Keratinocyte (primary cell): ENCODE data around the gene RAB29. TPM values are rescaled to one million over a fixed set of nuclear protein-coding genes. Genes with fewer than 3 reads are reported as not detected.
"Not testable (repeated sequence)": the region's sequence is repeated elsewhere in the genome, so short reads cannot be mapped to it uniquely, and the experiment has no call there.

Experiments
- DNase-seq: peaks from one replicate; pipeline ENCODE4 v3.0.0-alpha.2; 2011; ENCODE audit warnings: low read depth, missing footprints, low spot score
- FAIRE-seq: peaks from 2 replicates; lab custom pipeline; 2011; peaks lifted over from hg19 to GRCh38; lab: Jason Lieb, UNC
- H2AFZ ChIP-seq: 2 replicates; pipeline ENCODE4 v1.6.0; 2012; ENCODE audit warnings: low read length, control low read depth, inconsistent platforms; ENCODE audit not compliant: control insufficient read depth
- H3K27ac ChIP-seq: 2 replicates; pipeline ENCODE4 v1.5.1; 2011; ENCODE audit warnings: low read length; ENCODE audit not compliant: control insufficient read depth, insufficient read depth
- H3K27me3 ChIP-seq: 3 replicates; pipeline ENCODE4 v1.6.0; 2011; ENCODE audit warnings: low read length; ENCODE audit not compliant: control insufficient read depth, insufficient read depth; ENCODE audit errors: extremely low read depth
- H3K36me3 ChIP-seq, 2 experiments: 2 replicates in 1 of 2; 3 replicates in 1 of 2; pipeline ENCODE4 v1.5.1; 2011; ENCODE audit warnings: low read length in 2 of 2, mild to moderate bottlenecking in 1 of 2; ENCODE audit not compliant: control insufficient read depth in 2 of 2, insufficient read depth in 2 of 2; ENCODE audit errors: extremely low read depth in 1 of 2
- H3K4me1 ChIP-seq: 3 replicates; pipeline ENCODE4 v1.5.1; 2011; ENCODE audit warnings: low read length; ENCODE audit not compliant: control insufficient read depth, insufficient read depth; ENCODE audit errors: extremely low read depth
- H3K4me2 ChIP-seq: 3 replicates; pipeline ENCODE4 v1.6.0; 2011; ENCODE audit warnings: low read depth, low read length; ENCODE audit not compliant: control insufficient read depth, insufficient read depth; ENCODE audit errors: extremely low read depth
- H3K4me3 ChIP-seq, 3 experiments: fragments of 200-600 bp in 1 of 3; sonication (generic) in 1 of 3; 2 replicates in 2 of 3; 3 replicates in 1 of 3; pipeline ENCODE4 v1.5.1; 2011 to 2016; ENCODE audit warnings: low read length in 3 of 3, mild to moderate bottlenecking in 3 of 3, control low read depth in 2 of 3, inconsistent platforms in 1 of 3, low read depth in 1 of 3, mixed read lengths in 1 of 3, mixed run types in 1 of 3, moderate library complexity in 1 of 3; ENCODE audit not compliant: control insufficient read depth in 2 of 3, insufficient read depth in 2 of 3; ENCODE audit errors: extremely low read depth in 1 of 3
- H3K79me2 ChIP-seq: 2 replicates; pipeline ENCODE4 v1.6.0; 2012; ENCODE audit warnings: low read length; ENCODE audit not compliant: control insufficient read depth, insufficient read depth
- H3K9ac ChIP-seq: 3 replicates; pipeline ENCODE4 v1.6.0; 2011; ENCODE audit warnings: low read length; ENCODE audit not compliant: control insufficient read depth, insufficient read depth; ENCODE audit errors: extremely low read depth
- H3K9me1 ChIP-seq: 3 replicates; pipeline ENCODE4 v1.6.0; 2011; ENCODE audit warnings: low read length; ENCODE audit not compliant: control insufficient read depth, insufficient read depth; ENCODE audit errors: extremely low read depth
- H3K9me3 ChIP-seq: 2 replicates; pipeline ENCODE4 v1.5.1; 2012; ENCODE audit warnings: low read depth, low read length; ENCODE audit not compliant: control insufficient read depth
- H4K20me1 ChIP-seq: 3 replicates; pipeline ENCODE4 v1.6.0; 2011; ENCODE audit warnings: low read length; ENCODE audit not compliant: control insufficient read depth, insufficient read depth; ENCODE audit errors: extremely low read depth
- EZH2 ChIP-seq: IDR thresholded peaks from one replicate; pipeline ENCODE4 v1.6.1; 2012; ENCODE audit warnings: inconsistent platforms, mild to moderate bottlenecking, low read length, moderate library complexity
- dilution Hi-C: fragments of 300-500 bp; cut with MboI; formaldehyde crosslinking; loops from one replicate; pipeline ENCODE4 v1.7.0; 2020; ENCODE audit warnings: low sequenced_read_pairs; ENCODE audit not compliant: extremely low pct_ligation_motif_present
- polyA plus RNA-seq, 5 experiments: library from polyadenylated mRNA; depleted of rRNA in 3 of 5; stranded (reverse) in 3 of 5; stranded (forward) in 1 of 5; unstranded in 1 of 5; fragments of >200 nt; gene quantifications; 1 replicate in 1 of 5; 2 replicates in 3 of 5; 3 replicates in 1 of 5; pipeline versions ENCODE4 v1.2.1 to v1.2.3, GENCODE V29; 2011 to 2012; ENCODE audit warnings: missing spikeins in 2 of 5, low read depth in 1 of 5, low replicate concordance in 1 of 5
- TF ChIP-seq, protein P1 (sequence below), 3 experiments: IDR thresholded peaks in 1 of 3; conservative IDR thresholded peaks in 1 of 3; optimal IDR thresholded peaks in 1 of 3; 2 replicates in 2 of 3; 3 replicates in 1 of 3; pipeline versions ENCODE3 to v1.5.1; 2011; ENCODE audit warnings: low read length in 3 of 3, mild to moderate bottlenecking in 3 of 3, moderate library complexity in 2 of 3, control low read depth in 1 of 3, inconsistent platforms in 1 of 3; ENCODE audit not compliant: insufficient read depth in 2 of 3; ENCODE audit errors: extremely low read depth in 1 of 3

RAB29 gene
- polyA plus RNA-seq, 1 donor (not counting 4 experiments of a cell fraction or from before 2014, with no cell fraction given), result 26.7 TPM

DNA sequence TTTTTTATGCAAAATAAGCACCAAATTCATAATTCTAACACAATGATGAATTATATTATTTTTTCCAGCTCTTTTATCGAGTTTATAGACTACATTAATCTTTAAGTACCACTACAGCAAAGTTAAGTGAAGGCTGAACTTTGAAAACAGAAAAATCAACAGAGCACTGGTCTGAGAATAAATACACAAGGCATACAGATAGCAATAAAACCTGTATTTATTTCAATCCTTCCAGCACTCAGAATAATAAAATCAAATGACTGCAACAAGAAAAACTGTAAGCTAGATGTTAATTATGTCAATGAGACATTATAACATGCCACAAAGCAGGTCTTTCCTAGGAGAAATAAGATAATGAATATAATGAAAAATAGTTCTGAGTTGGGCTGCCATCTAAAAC, 49.8 kb downstream of the RAB29 start:
- Histone ChIP-seq H3K4me1 (no peaks in the 10 kb centered on the region), H3K27me3 (no peaks in the 10 kb centered on the region), H3K27ac (no peak overlapping the region), H3K9ac (no peak overlapping the region), H3K4me3 (no peak overlapping the region), H3K79me2 (peaks cover 26% of the 10 kb centered on the region), H4K20me1 (no peaks in the 10 kb centered on the region), H3K9me1 (no peaks in the 10 kb centered on the region), H3K4me2 (no peak overlapping the region), H3K36me3 (peaks cover 2 to 11% of the 10 kb centered on the region in 2 experiments), H3K9me3 (no peaks in the 10 kb centered on the region), H2AFZ (no peak overlapping the region)
- no peak for TF ChIP-seq EZH2
- TF ChIP-seq, protein P1, sequence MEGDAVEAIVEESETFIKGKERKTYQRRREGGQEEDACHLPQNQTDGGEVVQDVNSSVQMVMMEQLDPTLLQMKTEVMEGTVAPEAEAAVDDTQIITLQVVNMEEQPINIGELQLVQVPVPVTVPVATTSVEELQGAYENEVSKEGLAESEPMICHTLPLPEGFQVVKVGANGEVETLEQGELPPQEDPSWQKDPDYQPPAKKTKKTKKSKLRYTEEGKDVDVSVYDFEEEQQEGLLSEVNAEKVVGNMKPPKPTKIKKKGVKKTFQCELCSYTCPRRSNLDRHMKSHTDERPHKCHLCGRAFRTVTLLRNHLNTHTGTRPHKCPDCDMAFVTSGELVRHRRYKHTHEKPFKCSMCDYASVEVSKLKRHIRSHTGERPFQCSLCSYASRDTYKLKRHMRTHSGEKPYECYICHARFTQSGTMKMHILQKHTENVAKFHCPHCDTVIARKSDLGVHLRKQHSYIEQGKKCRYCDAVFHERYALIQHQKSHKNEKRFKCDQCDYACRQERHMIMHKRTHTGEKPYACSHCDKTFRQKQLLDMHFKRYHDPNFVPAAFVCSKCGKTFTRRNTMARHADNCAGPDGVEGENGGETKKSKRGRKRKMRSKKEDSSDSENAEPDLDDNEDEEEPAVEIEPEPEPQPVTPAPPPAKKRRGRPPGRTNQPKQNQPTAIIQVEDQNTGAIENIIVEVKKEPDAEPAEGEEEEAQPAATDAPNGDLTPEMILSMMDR (optimal IDR thresholded peaks at IDR 0.05 in 1 of 3, IDR thresholded peaks at IDR 0.05 in 1 of 3, conservative IDR thresholded peaks at IDR 0.05 in 1 of 3; ENCODE audit: extremely low read depth in 1 of 3, insufficient read depth in 2 of 3, low read length in 3 of 3), result no peak
- no peak for DNase-seq
- FAIRE-seq, result no peak
- dilution Hi-C loops, result no loop called here

DNA sequence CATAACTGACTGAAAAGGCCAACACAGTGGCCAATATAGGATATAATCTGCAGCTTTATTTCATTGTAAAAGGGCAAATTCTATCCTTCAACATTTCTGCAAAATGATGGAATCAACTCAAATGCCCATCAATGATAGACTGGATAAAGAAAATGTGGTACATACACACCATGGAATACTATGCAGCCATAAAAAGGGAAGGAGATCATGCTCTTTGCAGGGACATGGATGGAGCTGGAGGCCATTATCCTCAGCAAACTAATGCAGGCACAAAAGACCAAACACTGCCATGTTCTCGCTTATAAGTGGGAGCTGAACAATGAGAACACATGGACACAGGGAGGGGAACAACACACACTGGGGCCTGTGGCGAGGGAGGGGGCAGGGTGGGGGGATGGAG, 54.5 kb downstream of the RAB29 start:
- H3K4me2 ChIP-seq, H3K79me2 ChIP-seq, H4K20me1 ChIP-seq, H3K4me3 ChIP-seq, H3K4me1 ChIP-seq, dilution Hi-C loops, H3K9me3 ChIP-seq, H3K9me1 ChIP-seq, H3K9ac ChIP-seq, H2AFZ ChIP-seq, FAIRE-seq, DNase-seq, H3K27me3 ChIP-seq, H3K27ac ChIP-seq: not testable (repeated sequence)
- H3K36me3 ChIP-seq, result peaks cover 15 to 19% of the 10 kb centered on the region in 2 experiments

DNA sequence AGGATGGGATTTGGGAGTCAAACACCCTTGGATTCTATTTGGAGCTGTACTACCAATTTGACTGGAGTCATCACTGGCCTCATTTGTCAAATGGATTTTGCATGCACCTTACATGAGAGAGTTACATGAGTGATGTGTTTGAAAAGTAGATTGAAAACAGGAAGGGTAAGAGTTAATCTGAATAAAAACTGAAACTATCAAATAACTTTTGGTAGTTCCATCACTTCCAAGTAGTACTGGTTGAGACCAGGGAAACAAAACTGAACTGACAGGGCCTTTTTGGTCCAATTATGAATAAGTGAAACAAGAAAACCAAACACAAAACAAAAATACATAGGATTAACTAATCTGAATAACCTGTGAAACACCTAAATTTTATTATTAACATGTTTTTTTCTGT, 55.5 kb downstream of the RAB29 start:
- H3K27ac ChIP-seq, result no peak overlapping the region
- H3K9me1 ChIP-seq, result no peaks in the 10 kb centered on the region
- peaks cover 18 to 23% of the 10 kb centered on the region in 2 experiments for H3K36me3 ChIP-seq
- no peak overlapping the region for H2AFZ ChIP-seq
- no peaks in the 10 kb centered on the region for H3K27me3 ChIP-seq
- H3K79me2 ChIP-seq, result no peaks in the 10 kb centered on the region
- H4K20me1 ChIP-seq, result no peaks in the 10 kb centered on the region
- H3K4me1 ChIP-seq, result no peaks in the 10 kb centered on the region
- H3K4me2 ChIP-seq, result no peak overlapping the region
- FAIRE-seq, result no peak
- H3K9me3 ChIP-seq, result no peaks in the 10 kb centered on the region
- TF ChIP-seq, protein P1 (optimal IDR thresholded peaks at IDR 0.05 in 1 of 3, IDR thresholded peaks at IDR 0.05 in 1 of 3, conservative IDR thresholded peaks at IDR 0.05 in 1 of 3; ENCODE audit: extremely low read depth in 1 of 3, insufficient read depth in 2 of 3, low read length in 3 of 3), result no peak
- TF ChIP-seq EZH2, result no peak
- dilution Hi-C loops, result no loop called here
- DNase-seq, result no peak
- no peak overlapping the region for H3K4me3 ChIP-seq
- H3K9ac ChIP-seq, result no peak overlapping the region
